Kidney epithelial cell (primary cell): Measurements from ENCODE around the gene BOLA3. TPM values are rescaled to one million over a fixed set of nuclear protein-coding genes. Genes with fewer than 3 reads are reported as not detected.

Source experiments
- DNase-seq: peaks from one replicate; pipeline ENCODE4 v3.0.0-alpha.2; 2010; ENCODE audit warnings: low read depth
- H3K27me3 ChIP-seq: 2 replicates; pipeline ENCODE4 v1.6.0; 2011; ENCODE audit warnings: low read length; ENCODE audit not compliant: control insufficient read depth, insufficient read depth
- H3K36me3 ChIP-seq: 2 replicates; pipeline ENCODE4 v1.5.1; 2011; ENCODE audit warnings: low read length; ENCODE audit not compliant: control insufficient read depth, insufficient read depth
- H3K4me3 ChIP-seq: 2 replicates; pipeline ENCODE4 v1.5.1; 2011; ENCODE audit warnings: low read depth, mild to moderate bottlenecking, control low read depth, low read length
- total RNA-seq: library from RNA; depleted of rRNA; stranded (reverse); fragments of >200 nt; gene quantifications from 2 replicates; pipeline ENCODE4 v1.2.3, GENCODE V29; 2015
- TF ChIP-seq, protein P1 (sequence below): IDR thresholded peaks from 2 replicates; pipeline ENCODE4 v1.5.1; 2011; ENCODE audit warnings: mild to moderate bottlenecking, moderate library complexity, low read length, control low read depth, inconsistent platforms; ENCODE audit not compliant: insufficient read depth, poor library complexity, severe bottlenecking

The BOLA3 gene, protein sequence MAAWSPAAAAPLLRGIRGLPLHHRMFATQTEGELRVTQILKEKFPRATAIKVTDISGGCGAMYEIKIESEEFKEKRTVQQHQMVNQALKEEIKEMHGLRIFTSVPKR
- 62.0 and 78.8 TPM in 2 replicates for total RNA-seq

DNA sequence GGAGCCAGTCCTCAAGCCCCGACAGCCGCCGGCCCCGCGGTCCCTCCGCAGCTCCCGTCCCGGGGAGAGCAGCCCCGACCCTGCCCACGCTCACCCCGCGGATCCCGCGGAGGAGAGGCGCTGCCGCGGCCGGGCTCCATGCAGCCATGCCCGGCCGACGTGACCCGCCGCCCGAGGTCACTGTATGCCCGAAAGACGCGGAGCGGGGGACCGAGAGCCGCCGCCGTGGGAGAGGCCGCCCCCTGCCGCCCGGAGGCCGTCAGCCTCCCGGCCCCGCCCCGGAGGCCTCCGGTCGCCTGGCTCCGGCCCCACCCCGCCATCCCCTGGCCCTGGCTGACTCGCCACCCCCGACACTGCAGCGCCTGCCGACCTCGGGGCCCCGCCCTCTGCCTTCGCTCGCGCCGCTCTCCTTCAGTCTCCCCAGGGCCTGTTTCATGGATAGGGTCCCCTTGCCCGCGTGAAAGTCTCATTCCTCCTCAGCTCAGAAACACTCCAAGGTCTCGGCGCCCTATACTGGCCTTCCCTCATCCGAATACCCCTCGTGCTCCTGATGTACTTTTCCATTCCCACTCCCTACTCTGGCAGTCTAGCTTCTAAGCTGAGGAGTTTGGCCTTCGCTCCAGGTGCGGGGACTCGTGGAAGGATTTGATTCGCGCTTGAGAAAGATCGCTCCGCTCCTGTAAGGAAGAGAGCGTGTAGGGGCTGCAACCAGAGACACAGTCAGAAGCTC is at the start of gene BOLA3:
Gene BOLA3 (minus strand): TSS at position 186 of the 730 bp plus-strand sequence. CDS start 38 bp downstream, at position 148.
- peak; percentile 26 for DNase-seq
- TF ChIP-seq, protein P1, sequence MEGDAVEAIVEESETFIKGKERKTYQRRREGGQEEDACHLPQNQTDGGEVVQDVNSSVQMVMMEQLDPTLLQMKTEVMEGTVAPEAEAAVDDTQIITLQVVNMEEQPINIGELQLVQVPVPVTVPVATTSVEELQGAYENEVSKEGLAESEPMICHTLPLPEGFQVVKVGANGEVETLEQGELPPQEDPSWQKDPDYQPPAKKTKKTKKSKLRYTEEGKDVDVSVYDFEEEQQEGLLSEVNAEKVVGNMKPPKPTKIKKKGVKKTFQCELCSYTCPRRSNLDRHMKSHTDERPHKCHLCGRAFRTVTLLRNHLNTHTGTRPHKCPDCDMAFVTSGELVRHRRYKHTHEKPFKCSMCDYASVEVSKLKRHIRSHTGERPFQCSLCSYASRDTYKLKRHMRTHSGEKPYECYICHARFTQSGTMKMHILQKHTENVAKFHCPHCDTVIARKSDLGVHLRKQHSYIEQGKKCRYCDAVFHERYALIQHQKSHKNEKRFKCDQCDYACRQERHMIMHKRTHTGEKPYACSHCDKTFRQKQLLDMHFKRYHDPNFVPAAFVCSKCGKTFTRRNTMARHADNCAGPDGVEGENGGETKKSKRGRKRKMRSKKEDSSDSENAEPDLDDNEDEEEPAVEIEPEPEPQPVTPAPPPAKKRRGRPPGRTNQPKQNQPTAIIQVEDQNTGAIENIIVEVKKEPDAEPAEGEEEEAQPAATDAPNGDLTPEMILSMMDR = peak; percentile 16
- Histone ChIP-seq H3K27me3 (no peaks in the 10 kb centered on the region), H3K36me3 (peaks cover 1% of the 10 kb centered on the region), H3K4me3 (peak within 1 kb of the TSS; percentile 74)

DNA sequence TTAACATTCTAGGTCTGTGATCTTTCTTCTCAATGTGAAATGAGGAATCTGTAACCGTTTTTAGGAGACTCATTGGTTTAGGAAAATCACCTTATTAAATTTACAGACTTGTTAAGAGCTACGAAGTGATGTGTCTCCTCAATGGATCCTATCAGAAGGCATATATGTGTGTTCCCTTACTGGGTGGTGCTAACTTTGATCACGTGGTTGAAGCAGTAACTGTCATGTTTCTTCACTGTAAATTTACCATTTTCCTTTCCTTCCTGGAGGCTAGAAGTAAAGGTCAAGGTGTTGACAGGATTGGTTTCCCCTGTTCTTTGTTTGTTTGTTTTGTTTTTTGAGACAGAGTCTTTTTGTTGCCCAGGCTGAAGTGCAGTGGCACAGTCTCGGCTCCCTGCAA is 49.3 kb upstream of the BOLA3 start:
- Histone ChIP-seq H3K36me3 (no peaks in the 10 kb centered on the region), H3K27me3 (no peaks in the 10 kb centered on the region), H3K4me3 (no peak overlapping the region)
- TF ChIP-seq, protein P1 = no peak
- no peak for DNase-seq

DNA sequence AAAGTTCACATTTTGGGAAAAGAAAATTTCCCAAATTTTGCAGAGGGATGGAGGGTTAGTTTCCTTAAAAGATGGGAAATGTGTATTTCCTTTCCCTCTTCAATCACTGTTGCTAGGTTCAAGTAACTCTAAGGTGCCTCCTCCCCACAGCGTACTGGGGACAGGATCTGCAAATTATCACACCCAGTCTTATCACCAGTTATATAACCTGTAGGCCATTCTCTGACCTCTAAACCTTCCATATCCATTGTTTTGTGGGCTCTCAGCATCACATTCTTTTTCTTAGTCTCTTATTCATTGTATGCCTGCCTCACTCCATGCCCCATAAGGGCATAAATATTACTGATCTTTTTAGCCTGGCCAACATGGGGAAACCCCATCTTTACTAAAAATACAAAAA is 47.1 kb upstream of the BOLA3 start:
- DNase-seq = no peak
- no peak overlapping the region for H3K4me3 ChIP-seq

DNA sequence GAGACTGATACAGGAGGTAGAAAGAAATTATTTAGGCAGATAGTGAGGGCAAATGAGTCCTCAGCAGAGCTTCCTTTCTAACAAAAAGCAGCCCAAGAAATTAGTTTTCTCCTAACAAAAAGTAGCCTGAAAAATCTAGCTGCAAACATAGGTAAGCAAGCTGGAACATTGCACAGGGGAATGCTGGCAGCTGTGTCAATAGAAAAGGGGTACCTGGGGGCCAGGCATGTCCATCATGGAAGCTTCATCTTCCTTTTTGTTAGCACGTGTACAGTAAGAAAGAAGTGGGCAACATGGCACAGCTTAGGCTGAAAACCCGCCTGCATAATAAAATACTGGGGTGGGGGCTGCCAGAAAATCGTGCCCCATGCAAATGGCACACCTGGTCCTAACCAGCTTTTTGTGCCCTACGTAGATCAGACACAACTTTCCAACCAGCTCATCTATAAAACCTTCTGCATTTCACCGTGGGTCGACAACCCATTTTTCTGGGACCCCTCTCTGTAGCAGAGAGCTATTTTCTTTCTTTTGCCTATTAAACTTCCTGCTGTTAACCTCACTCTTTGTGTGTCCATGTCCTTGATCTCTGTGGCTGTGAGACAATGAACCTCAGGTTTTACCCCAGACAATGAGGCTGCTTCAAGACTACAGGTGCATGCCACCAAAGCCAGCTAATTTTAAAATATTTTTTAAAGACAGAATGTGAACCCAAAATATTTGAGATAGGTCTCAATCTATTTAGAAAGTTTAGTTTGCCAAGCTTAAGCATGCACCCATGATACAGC is 44.1 kb upstream of the BOLA3 start:
- Histone ChIP-seq H3K36me3 (no peaks in the 10 kb centered on the region), H3K27me3 (no peaks in the 10 kb centered on the region), H3K4me3 (no peak overlapping the region)
- no peak for DNase-seq
- TF ChIP-seq, protein P1 = no peak

More for the DNA sequence above, 47.1 kb upstream of the BOLA3 start:
- TF ChIP-seq, protein P1 = no peak
- Histone ChIP-seq H3K36me3 (no peaks in the 10 kb centered on the region), H3K27me3 (no peaks in the 10 kb centered on the region)

DNA sequence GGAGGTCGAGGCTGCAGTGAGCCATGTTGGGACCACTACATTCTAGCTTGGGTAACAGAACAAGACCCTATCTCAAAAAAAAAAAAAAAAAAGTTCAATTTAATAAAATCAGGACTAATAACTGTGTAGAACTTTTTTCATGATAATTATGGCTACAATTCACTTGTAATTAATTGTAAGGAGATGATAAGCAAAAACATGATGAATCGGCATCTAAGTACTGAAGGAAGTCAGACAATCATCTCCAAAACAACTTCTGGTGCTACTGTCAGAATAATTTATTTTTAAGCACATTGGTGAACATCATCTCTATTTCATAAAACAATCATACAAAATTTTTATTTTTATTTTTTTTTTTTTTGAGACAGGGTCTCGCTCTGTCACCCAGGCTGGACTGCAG is 41.0 kb upstream of the BOLA3 start:
- DNase-seq = no peak
- Histone ChIP-seq H3K4me3 (no peak overlapping the region), H3K36me3 (no peaks in the 10 kb centered on the region), H3K27me3 (no peaks in the 10 kb centered on the region)
- TF ChIP-seq, protein P1 = no peak
